Mesendoderm (in vitro differentiated cells): ENCODE results near the gene INPP4A.

Source experiments
- DNase-seq: peaks from one replicate; pipeline ENCODE4 v3.0.0; 2013
- H2AK5ac ChIP-seq: 2 replicates; pipeline ENCODE4 v1.6.1; 2013; ENCODE audit warnings: low read length, inconsistent platforms
- H2BK120ac ChIP-seq: 2 replicates; pipeline ENCODE4 v1.6.1; 2013; ENCODE audit warnings: low read depth, mild to moderate bottlenecking, low read length, moderate library complexity, mixed read lengths
- H2BK15ac ChIP-seq: replicated peaks from 2 replicates; pipeline ENCODE4 v1.6.1; 2013; ENCODE audit warnings: low read depth, mild to moderate bottlenecking, moderate library complexity
- H2BK5ac ChIP-seq: 2 replicates; pipeline ENCODE4 v1.6.1; 2013; ENCODE audit warnings: low read length, inconsistent platforms
- H3K18ac ChIP-seq: 2 replicates; pipeline ENCODE4 v1.6.1; 2013; ENCODE audit warnings: mild to moderate bottlenecking, low read length, mixed read lengths
- H3K23ac ChIP-seq: one replicate; pipeline ENCODE4 v1.6.1; 2013; ENCODE audit warnings: low read length
- H3K27ac ChIP-seq: 2 replicates; pipeline ENCODE4 v1.5.1; 2013; ENCODE audit warnings: low read depth, mild to moderate bottlenecking, inconsistent platforms, low read length, moderate library complexity
- H3K27me3 ChIP-seq: 2 replicates; pipeline ENCODE4 v1.6.1; 2013; ENCODE audit warnings: low read length, control low read depth, mild to moderate bottlenecking, inconsistent platforms; ENCODE audit not compliant: insufficient read depth, poor library complexity
- H3K36me3 ChIP-seq: 2 replicates; pipeline ENCODE4 v1.6.1; 2013; ENCODE audit warnings: low read length, inconsistent platforms; ENCODE audit not compliant: control insufficient read depth, insufficient read depth
- H3K4ac ChIP-seq: one replicate; pipeline ENCODE4 v1.6.1; 2013; ENCODE audit warnings: low read depth, mild to moderate bottlenecking, low read length, moderate library complexity
- H3K4me1 ChIP-seq: 2 replicates; pipeline ENCODE4 v1.6.1; 2013; ENCODE audit warnings: low read depth, low read length, inconsistent platforms; ENCODE audit not compliant: control insufficient read depth
- H3K4me2 ChIP-seq: 2 replicates; pipeline ENCODE4 v1.6.1; 2013; ENCODE audit warnings: low read length
- H3K4me3 ChIP-seq: 2 replicates; pipeline ENCODE4 v1.5.1; 2013; ENCODE audit warnings: mild to moderate bottlenecking, low read length
- H3K56ac ChIP-seq: one replicate; pipeline ENCODE4 v1.6.1; 2013; ENCODE audit warnings: low read length
- H3K79me1 ChIP-seq: 2 replicates; pipeline ENCODE4 v1.6.1; 2013; ENCODE audit warnings: low read length, inconsistent platforms
- H3K79me2 ChIP-seq: 2 replicates; pipeline ENCODE4 v1.6.1; 2013; ENCODE audit warnings: mild to moderate bottlenecking, low read length; ENCODE audit not compliant: control insufficient read depth, insufficient read depth
- H3K9ac ChIP-seq: 2 replicates; pipeline ENCODE4 v1.6.1; 2013; ENCODE audit warnings: low read length, inconsistent platforms
- H4K5ac ChIP-seq: one replicate; pipeline ENCODE4 v1.6.1; 2013; ENCODE audit warnings: low read length
- H4K8ac ChIP-seq: one replicate; pipeline ENCODE4 v1.6.1; 2013; ENCODE audit warnings: low read depth, mild to moderate bottlenecking, control low read depth, low read length, moderate library complexity
- whole genome bisulfite sequencing: extraction: QIAGEN DNeasy Blood & Tissue Kit; methylation state at CpG from one replicate; pipeline ENCODE4 v1.1.7; 2013; ENCODE audit warnings: low lambda C conversion rate, missing lambda C conversion rate; ENCODE audit not compliant: insufficient coverage; ENCODE audit errors: extremely low coverage; 5-methylcytosine and 5-hydroxymethylcytosine counted together

The INPP4A gene

GRCh38 chr2:98438190-98439133 is 6.2 kb upstream of the INPP4A start:
- Histone ChIP-seq H4K8ac (no peak overlapping the region), H3K4me2 (no peak overlapping the region), H2BK5ac (no peak overlapping the region), H3K79me1 (no peaks in the 10 kb centered on the region), H3K23ac (no peak overlapping the region), H2BK120ac (no peak overlapping the region), H3K36me3 (no peaks in the 10 kb centered on the region), H3K18ac (no peak overlapping the region), H3K56ac (no peak overlapping the region), H4K5ac (no peak overlapping the region), H3K4me1 (peaks cover 2% of the 10 kb centered on the region), H2AK5ac (no peak overlapping the region), H2BK15ac (peak overlapping the region; percentile 19), H3K9ac (no peak overlapping the region), H3K79me2 (no peaks in the 10 kb centered on the region), H3K27ac (no peak overlapping the region), H3K27me3 (no peaks in the 10 kb centered on the region), H3K4ac (no peak overlapping the region), H3K4me3 (no peak overlapping the region)
- WGBS, result no CpG with 5 or more reads among the region's 1 CpG
- no peak for DNase-seq

- peak overlapping the region; percentile 60 for H3K56ac ChIP-seq
- peak overlapping the region; percentile 92 for H3K27ac ChIP-seq
- peaks cover 7% of the 10 kb centered on the region for H3K79me1 ChIP-seq
- H4K5ac ChIP-seq, result peak overlapping the region; percentile 0
- DNase-seq, result peak; percentile 93
- no peak overlapping the region for H2BK15ac ChIP-seq
- no peak overlapping the region for H4K8ac ChIP-seq
- H3K27me3 ChIP-seq, result no peaks in the 10 kb centered on the region
- H2BK120ac ChIP-seq, result peak overlapping the region; percentile 54
- H3K4me2 ChIP-seq, result no peak overlapping the region
- no peak overlapping the region for H3K23ac ChIP-seq
- no peaks in the 10 kb centered on the region for H3K36me3 ChIP-seq
- no peak overlapping the region for H3K9ac ChIP-seq
- peaks cover 6% of the 10 kb centered on the region for H3K4me1 ChIP-seq
- peaks cover 19% of the 10 kb centered on the region for H3K79me2 ChIP-seq
- H3K4me3 ChIP-seq, result no peak overlapping the region
- H2AK5ac ChIP-seq, result no peak overlapping the region
- H3K4ac ChIP-seq, result peak overlapping the region; percentile 55
- peak overlapping the region; percentile 90 for H3K18ac ChIP-seq
- no CpG with 5 or more reads among the region's 7 CpGs for WGBS
- peak overlapping the region; percentile 98 for H2BK5ac ChIP-seq
Measured at GRCh38 chr2:98441706-98442450, 2.8 kb upstream of the INPP4A start.

GRCh38 chr2:98442488-98442887 is 2.2 kb upstream of the INPP4A start:
- Histone ChIP-seq H3K4me3 (no peak overlapping the region), H2BK120ac (no peak overlapping the region)

GRCh38 chr2:98445177-98445682 is 572 bp downstream of the INPP4A start:
- DNase-seq, result no peak
- Histone ChIP-seq H3K27me3 (no peaks in the 10 kb centered on the region), H4K8ac (no peak overlapping the region), H3K18ac (peak overlapping the region; percentile 98), H3K36me3 (no peaks in the 10 kb centered on the region), H3K4me1 (peaks cover 13% of the 10 kb centered on the region), H2AK5ac (no peak overlapping the region), H3K23ac (no peak overlapping the region), H3K79me2 (peaks cover 42% of the 10 kb centered on the region), H3K4ac (peak overlapping the region; percentile 63), H2BK120ac (peak overlapping the region; percentile 77), H3K79me1 (peaks cover 9% of the 10 kb centered on the region), H2BK15ac (no peak overlapping the region), H3K9ac (peak overlapping the region; percentile 89), H3K27ac (peak overlapping the region; percentile 93), H3K4me3 (peak overlapping the region; percentile 82), H4K5ac (no peak overlapping the region), H2BK5ac (peak overlapping the region; percentile 15), H3K4me2 (peak overlapping the region; percentile 91), H3K56ac (peak overlapping the region; percentile 80)
- WGBS, result no CpG with 5 or more reads among the region's 34 CpGs

More at GRCh38 chr2:98442488-98442887, 2.2 kb upstream of the INPP4A start:
- peaks cover 10% of the 10 kb centered on the region for H3K4me1 ChIP-seq
- no peak overlapping the region for H3K4ac ChIP-seq
- no peak overlapping the region for H3K23ac ChIP-seq
- no peak overlapping the region for H4K8ac ChIP-seq
- no peaks in the 10 kb centered on the region for H3K36me3 ChIP-seq
- WGBS, result no CpG with 5 or more reads among the region's 4 CpGs
- peak overlapping the region; percentile 98 for H2BK5ac ChIP-seq
- peak; percentile 95 for DNase-seq
- H3K27ac ChIP-seq, result peak overlapping the region; percentile 92
- peaks cover 24% of the 10 kb centered on the region for H3K79me2 ChIP-seq
- no peak overlapping the region for H2BK15ac ChIP-seq
- no peak overlapping the region for H3K4me2 ChIP-seq
- peak overlapping the region; percentile 86 for H3K18ac ChIP-seq
- H2AK5ac ChIP-seq, result no peak overlapping the region
- peak overlapping the region; percentile 66 for H4K5ac ChIP-seq
- no peak overlapping the region for H3K9ac ChIP-seq
- peak overlapping the region; percentile 60 for H3K56ac ChIP-seq
- no peaks in the 10 kb centered on the region for H3K27me3 ChIP-seq
- H3K79me1 ChIP-seq, result peaks cover 9% of the 10 kb centered on the region

GRCh38 chr2:98445683-98446581 is 1.3 kb downstream of the INPP4A start:
- no peaks in the 10 kb centered on the region for H3K27me3 ChIP-seq
- peak overlapping the region; percentile 82 for H3K4me3 ChIP-seq
- H3K36me3 ChIP-seq, result no peaks in the 10 kb centered on the region
- no CpG with 5 or more reads among the region's 19 CpGs for WGBS
- no peak overlapping the region for H3K23ac ChIP-seq
- no peak overlapping the region for H2BK15ac ChIP-seq
- peak overlapping the region; percentile 91 for H3K4me2 ChIP-seq
- H3K9ac ChIP-seq, result peak overlapping the region; percentile 89
- H3K18ac ChIP-seq, result peak overlapping the region; percentile 98
- H4K5ac ChIP-seq, result no peak overlapping the region
- DNase-seq, result peak; percentile 58
- H3K79me1 ChIP-seq, result peaks cover 10% of the 10 kb centered on the region
- H2AK5ac ChIP-seq, result peak overlapping the region; percentile 57
- H3K4me1 ChIP-seq, result peaks cover 13% of the 10 kb centered on the region
- no peak overlapping the region for H3K27ac ChIP-seq
- H3K56ac ChIP-seq, result peak overlapping the region; percentile 80
- H4K8ac ChIP-seq, result no peak overlapping the region
- H3K4ac ChIP-seq, result no peak overlapping the region
- peak overlapping the region; percentile 14 for H2BK5ac ChIP-seq
- peaks cover 49% of the 10 kb centered on the region for H3K79me2 ChIP-seq
- no peak overlapping the region for H2BK120ac ChIP-seq
